Thoracic aorta (tissue), 2 donors: Measurements from ENCODE around the gene MAP2. TPM values are rescaled to one million over a fixed set of nuclear protein-coding genes. Genes with fewer than 3 reads are reported as not detected.

Experiments used
- ATAC-seq: fragments of 150-250 bp; one replicate; pipeline ENCODE4 v1.8.0; 2017; ENCODE audit warnings: low read depth; ENCODE audit not compliant: insufficient number of reproducible peaks, low FRiP score
- DNase-seq: peaks from one replicate; pipeline ENCODE4 v3.0.0-alpha.2; 2020; ENCODE audit warnings: low spot score
- H3K27ac ChIP-seq, 2 donors: fragments of 200-600 bp; sonication (generic); 1 replicate in 1 of 2; 2 replicates in 1 of 2; pipeline ENCODE4 v1.5.1; 2016; ENCODE audit warnings: mild to moderate bottlenecking in 2 of 2, moderate library complexity in 2 of 2
- H3K27me3 ChIP-seq: fragments of 200-600 bp; sonication (generic); replicated peaks from 2 replicates; pipeline ENCODE4 v1.6.0; 2016; ENCODE audit warnings: mild to moderate bottlenecking; ENCODE audit not compliant: insufficient read depth
- H3K36me3 ChIP-seq: fragments of 200-600 bp; sonication (generic); one replicate; pipeline ENCODE4 v1.5.1; 2016
- H3K4me1 ChIP-seq, 2 donors: fragments of 200-600 bp; sonication (generic); 1 replicate in 1 of 2; 2 replicates in 1 of 2; pipeline versions ENCODE4 v1.5.1 to v1.6.0; 2016; ENCODE audit warnings: low read depth in 2 of 2, mild to moderate bottlenecking in 1 of 2; ENCODE audit not compliant: control insufficient read depth in 1 of 2
- H3K4me3 ChIP-seq: fragments of 200-600 bp; sonication (generic); 2 replicates; pipeline ENCODE4 v1.5.1; 2016; ENCODE audit warnings: mild to moderate bottlenecking
- H3K9me3 ChIP-seq: fragments of 200-600 bp; sonication (generic); 2 replicates; pipeline ENCODE4 v1.5.1; 2016
- total RNA-seq, 2 donors: library from RNA; depleted of rRNA; stranded (reverse); fragments of >200 nt; gene quantifications; one replicate each; pipeline versions ENCODE4 v1.1.0 to v1.2.3, GENCODE V29; 2016
- TF ChIP-seq, protein P1 (sequence below): fragments of 200-600 bp; sonication (generic); IDR thresholded peaks from one replicate; pipeline ENCODE4 v1.5.1; 2019; ENCODE audit warnings: antibody characterized with exemption

The MAP2 gene
- total RNA-seq, 2 donors from 2014 or later: 51.6 to 68.8 TPM

DNA sequence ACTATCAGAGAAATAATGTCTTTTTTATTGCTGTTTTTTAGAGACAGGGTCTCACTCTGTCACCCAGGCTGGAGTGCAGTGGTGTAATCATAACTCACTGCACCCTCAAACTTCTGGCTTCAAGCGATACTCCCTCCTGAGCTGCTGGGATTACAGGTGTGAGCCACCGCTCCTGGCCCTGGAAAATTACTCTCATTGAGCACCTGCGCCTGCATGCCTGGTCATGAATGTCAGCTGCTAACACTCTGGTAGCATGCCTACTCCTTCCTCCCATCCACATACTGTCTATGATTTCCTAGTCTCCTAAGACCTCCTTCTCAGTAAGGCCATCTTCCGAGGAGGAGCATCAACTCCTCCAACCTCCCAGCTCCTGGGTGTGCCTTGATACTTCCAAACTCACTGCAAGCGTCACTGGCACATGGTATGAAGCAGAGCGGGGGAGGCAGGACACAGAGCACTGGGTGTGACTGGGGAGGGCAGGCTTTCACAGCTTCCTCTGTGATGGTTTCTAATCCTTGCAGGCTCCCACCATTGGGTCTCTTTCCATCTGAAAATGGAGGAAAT, 1.6 kb upstream of the MAP2 start:
- H3K4me1 ChIP-seq: peaks cover 6 to 15% of the 10 kb centered on the region in 2 donors
- H3K9me3 ChIP-seq: no peaks in the 10 kb centered on the region
- ATAC-seq (no peak), DNase-seq (no peak)
- TF ChIP-seq, protein P1, sequence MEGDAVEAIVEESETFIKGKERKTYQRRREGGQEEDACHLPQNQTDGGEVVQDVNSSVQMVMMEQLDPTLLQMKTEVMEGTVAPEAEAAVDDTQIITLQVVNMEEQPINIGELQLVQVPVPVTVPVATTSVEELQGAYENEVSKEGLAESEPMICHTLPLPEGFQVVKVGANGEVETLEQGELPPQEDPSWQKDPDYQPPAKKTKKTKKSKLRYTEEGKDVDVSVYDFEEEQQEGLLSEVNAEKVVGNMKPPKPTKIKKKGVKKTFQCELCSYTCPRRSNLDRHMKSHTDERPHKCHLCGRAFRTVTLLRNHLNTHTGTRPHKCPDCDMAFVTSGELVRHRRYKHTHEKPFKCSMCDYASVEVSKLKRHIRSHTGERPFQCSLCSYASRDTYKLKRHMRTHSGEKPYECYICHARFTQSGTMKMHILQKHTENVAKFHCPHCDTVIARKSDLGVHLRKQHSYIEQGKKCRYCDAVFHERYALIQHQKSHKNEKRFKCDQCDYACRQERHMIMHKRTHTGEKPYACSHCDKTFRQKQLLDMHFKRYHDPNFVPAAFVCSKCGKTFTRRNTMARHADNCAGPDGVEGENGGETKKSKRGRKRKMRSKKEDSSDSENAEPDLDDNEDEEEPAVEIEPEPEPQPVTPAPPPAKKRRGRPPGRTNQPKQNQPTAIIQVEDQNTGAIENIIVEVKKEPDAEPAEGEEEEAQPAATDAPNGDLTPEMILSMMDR: no peak
- no peaks in the 10 kb centered on the region for H3K27me3 ChIP-seq
- no peak overlapping the region for H3K27ac ChIP-seq
- H3K4me3 ChIP-seq: no peak overlapping the region
- no peaks in the 10 kb centered on the region for H3K36me3 ChIP-seq

DNA sequence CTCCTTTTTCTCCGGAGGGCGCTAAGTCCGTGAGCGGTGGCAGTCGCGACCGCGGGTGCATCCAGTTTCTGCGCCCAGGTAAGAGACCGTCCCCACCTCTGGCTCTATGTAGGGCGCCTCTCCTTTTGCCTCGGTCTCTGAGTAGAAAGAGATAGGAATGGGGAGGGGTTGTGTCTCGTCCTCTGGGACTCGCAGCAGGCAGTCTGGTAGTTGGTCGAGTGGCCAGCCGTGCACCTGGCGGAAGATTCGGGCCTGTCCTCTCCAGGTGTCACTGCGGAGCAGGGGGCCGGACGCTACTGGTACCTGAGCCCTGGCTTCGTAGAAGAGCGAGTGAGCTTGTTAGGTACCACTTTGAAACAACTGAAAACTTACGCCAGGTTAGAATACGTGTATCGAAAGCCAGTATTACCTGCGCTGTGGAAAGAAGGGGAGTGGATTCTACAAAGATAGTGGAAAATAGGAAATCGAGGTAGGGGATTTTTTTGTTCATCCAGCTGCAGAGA, 403 bp downstream of the MAP2 start:
- Histone ChIP-seq H3K4me3 (peak overlapping the region; percentile 86), H3K27ac (peak overlapping the region; percentile 50 to 67), H3K27me3 (no peaks in the 10 kb centered on the region), H3K4me1 (peaks cover 8 to 17% of the 10 kb centered on the region in 2 donors), H3K36me3 (no peaks in the 10 kb centered on the region), H3K9me3 (no peaks in the 10 kb centered on the region)
- DNase-seq (no peak), ATAC-seq (no peak)
- TF ChIP-seq, protein P1: no peak

DNA sequence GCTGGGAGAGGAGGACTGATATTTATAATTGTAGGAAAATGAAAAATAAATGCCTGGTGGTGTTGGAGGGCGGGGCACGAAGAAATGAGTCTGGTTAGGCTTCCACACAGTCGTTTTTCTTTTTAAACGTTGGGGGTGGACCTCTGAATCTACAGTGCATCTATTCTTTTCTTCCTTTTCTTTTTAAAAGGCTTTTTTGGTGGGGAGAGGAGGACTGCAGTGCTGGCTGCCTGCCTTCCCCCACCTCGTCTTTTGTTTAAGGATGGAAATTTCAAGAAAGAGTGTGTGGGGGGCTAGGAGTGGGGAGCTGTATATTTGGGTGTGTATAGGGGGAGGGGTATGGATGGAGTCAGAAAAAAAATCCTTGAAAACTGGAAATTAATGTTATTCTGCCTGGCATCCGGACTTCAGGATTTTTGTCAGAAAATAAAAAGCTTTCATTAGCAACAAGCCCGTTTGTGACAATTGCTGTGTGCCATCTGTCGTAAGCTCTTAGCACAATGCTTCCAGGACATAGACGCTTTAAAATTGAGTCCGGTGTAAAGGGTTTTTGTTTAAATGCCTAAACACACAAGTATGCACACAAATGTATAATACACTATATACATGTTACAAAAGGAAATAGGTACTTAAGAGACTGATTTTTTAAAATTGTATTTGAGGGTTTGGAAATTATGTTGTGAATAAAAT, 1.1 kb downstream of the MAP2 start:
- H3K36me3 ChIP-seq: no peaks in the 10 kb centered on the region
- peak overlapping the region; percentile 86 for H3K4me3 ChIP-seq
- peak overlapping the region; percentile 50 to 67 for H3K27ac ChIP-seq
- DNase-seq: no peak
- H3K27me3 ChIP-seq: no peaks in the 10 kb centered on the region
- ATAC-seq: no peak
- no peaks in the 10 kb centered on the region for H3K9me3 ChIP-seq
- TF ChIP-seq, protein P1: no peak
- H3K4me1 ChIP-seq: peaks cover 8 to 17% of the 10 kb centered on the region in 2 donors

DNA sequence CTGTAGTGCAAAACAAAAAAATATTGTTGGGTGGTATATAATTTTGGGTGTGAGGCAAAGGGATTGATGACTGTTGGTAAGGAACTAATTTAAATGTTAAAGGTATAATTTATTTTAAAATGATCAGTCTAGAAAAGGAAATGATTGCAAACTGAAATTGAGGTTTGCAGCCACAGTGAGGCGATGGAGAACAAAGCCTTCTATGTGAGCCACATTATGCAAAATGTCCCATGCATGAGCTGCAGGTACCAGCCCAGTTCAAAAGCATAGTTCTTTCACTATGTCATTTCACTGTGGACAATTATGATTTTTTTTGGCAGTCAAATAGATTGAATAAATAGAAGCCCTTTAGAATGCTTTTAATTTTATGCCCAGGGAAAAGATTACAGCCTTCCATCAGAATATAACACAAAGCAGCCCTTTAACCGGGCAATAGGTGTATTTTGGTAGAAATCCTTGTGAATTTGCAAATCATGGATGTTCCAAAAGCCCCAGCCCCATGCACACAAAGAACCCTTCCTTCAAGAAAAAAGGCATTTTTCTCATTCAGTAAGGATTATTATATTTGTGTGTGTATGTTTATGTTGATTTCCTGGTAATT, 1.7 kb downstream of the MAP2 start:
- Histone ChIP-seq H3K9me3 (no peaks in the 10 kb centered on the region), H3K4me1 (peaks cover 8 to 17% of the 10 kb centered on the region in 2 donors), H3K27ac (no peak overlapping the region), H3K36me3 (no peaks in the 10 kb centered on the region), H3K4me3 (peak overlapping the region; percentile 86), H3K27me3 (no peaks in the 10 kb centered on the region)
- ATAC-seq (no peak), DNase-seq (no peak)
- TF ChIP-seq, protein P1: peak; percentile 57

DNA sequence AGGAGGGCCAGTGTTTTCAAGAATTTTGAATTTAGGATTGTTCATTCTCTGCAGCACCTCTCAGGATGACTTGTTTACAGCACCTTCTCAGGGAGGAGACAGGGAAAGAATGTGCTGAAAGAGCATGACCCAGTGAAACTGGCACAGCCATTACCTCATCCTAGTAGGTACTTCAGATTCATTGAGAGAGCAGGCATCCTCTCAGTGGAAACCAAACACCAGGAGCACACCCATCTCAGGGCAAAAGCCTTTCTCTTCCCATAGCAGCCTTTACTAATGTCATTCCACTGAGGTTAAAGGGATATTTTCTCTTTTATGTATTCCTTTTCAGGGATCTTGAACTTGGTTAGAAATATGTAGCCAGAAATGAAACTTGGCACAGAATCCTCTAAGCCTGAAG, 2.6 kb downstream of the MAP2 start:
- Histone ChIP-seq H3K27me3 (no peaks in the 10 kb centered on the region), H3K4me1 (peaks cover 8 to 17% of the 10 kb centered on the region in 2 donors), H3K9me3 (no peaks in the 10 kb centered on the region), H3K27ac (peak overlapping the region in 1 of 2 donors; percentile 22), H3K36me3 (no peaks in the 10 kb centered on the region), H3K4me3 (peak overlapping the region; percentile 19)
- TF ChIP-seq, protein P1: no peak
- ATAC-seq: no peak
- DNase-seq: no peak
